GM12878 (cell line): Measurements from ENCODE around the gene BCAS3. TPM values are rescaled to one million over a fixed set of nuclear protein-coding genes. Genes with fewer than 3 reads are reported as not detected.

Source experiments
- ATAC-seq: fragments of 200-7000 bp; cut with Tn5 transposase; 3 replicates; pipeline ENCODE4 v1.9.1; 2020; ENCODE audit warnings: mild to moderate bottlenecking, moderate library complexity
- BruUV-seq: library from RNA; stranded (reverse); fragments of 400-500 nt; replicated peaks from 2 replicates; lab custom pipeline; 2021; lab: Mats Ljungman, UMichigan
- CTCF ChIA-PET: fragments of 300-600 bp; sonication (Branson Sonifier 250); formaldehyde crosslinking; extraction: SDS; loops from one replicate; lab custom pipeline; 2021; ENCODE audit warnings: inconsistent platforms; lab: Yijun Ruan, JAX
- POLR2A ChIA-PET: fragments of 350-600 bp; formaldehyde crosslinking; extraction: SDS; loops from one replicate; lab custom pipeline; 2021; ENCODE audit warnings: inconsistent platforms; lab: Charles Lee
- RAD21 ChIA-PET: fragments of 300-600 bp; sonication (Branson Sonifier 250); formaldehyde crosslinking; loops from one replicate; lab custom pipeline; 2023; ENCODE audit warnings: antibody characterized with exemption; ENCODE audit not compliant: unreplicated experiment; lab: Charles Lee
- SMC1A ChIA-PET: fragments of 300-600 bp; sonication (Branson Sonifier 250); formaldehyde crosslinking; loops from one replicate; lab custom pipeline; 2023; ENCODE audit not compliant: unreplicated experiment, uncharacterized antibody; lab: Charles Lee
- DNase-seq: peaks from one replicate; pipeline ENCODE4 v3.0.0-alpha.2; 2011; ENCODE audit warnings: low read depth, low spot score
- FAIRE-seq: peaks from 3 replicates; lab custom pipeline; 2011; peaks lifted over from hg19 to GRCh38; lab: Jason Lieb, UNC
- H2AFZ ChIP-seq: 2 replicates; pipeline ENCODE4 v1.6.0; 2011; ENCODE audit warnings: low read depth, low read length, control low read depth; ENCODE audit not compliant: control insufficient read depth
- H3K27ac ChIP-seq: 2 replicates; pipeline ENCODE4 v1.5.1; 2011; ENCODE audit warnings: control low read depth; ENCODE audit not compliant: control insufficient read depth, insufficient read depth
- H3K27me3 ChIP-seq, 2 experiments: replicated peaks in 1 of 2; 2 replicates each; pipeline versions ENCODE4 v1.6.0 to v1.6.1; 2011; ENCODE audit warnings: low read length in 1 of 2; ENCODE audit not compliant: control insufficient read depth in 2 of 2, insufficient read depth in 2 of 2
- H3K36me3 ChIP-seq, 2 experiments: 2 replicates each; pipeline ENCODE4 v1.5.1; 2011; ENCODE audit warnings: low read length in 1 of 2; ENCODE audit not compliant: control insufficient read depth in 2 of 2, insufficient read depth in 2 of 2
- H3K4me1 ChIP-seq: 2 replicates; pipeline ENCODE4 v1.6.1; 2011; ENCODE audit warnings: mild to moderate bottlenecking, low read length, moderate library complexity, mixed read lengths; ENCODE audit not compliant: control insufficient read depth, insufficient read depth
- H3K4me2 ChIP-seq: 2 replicates; pipeline ENCODE4 v1.6.0; 2011; ENCODE audit warnings: control low read depth; ENCODE audit not compliant: control insufficient read depth, insufficient read depth
- H3K4me3 ChIP-seq: fragments of 200-600 bp; sonication (generic); 2 replicates; pipeline ENCODE4 v1.5.1; 2016
- H3K79me2 ChIP-seq: 2 replicates; pipeline ENCODE4 v1.6.0; 2011; ENCODE audit warnings: low read length; ENCODE audit not compliant: control insufficient read depth, insufficient read depth
- H3K9ac ChIP-seq: 2 replicates; pipeline ENCODE4 v1.8.0; 2011; ENCODE audit warnings: low read length, control low read depth, mixed read lengths; ENCODE audit not compliant: control insufficient read depth, insufficient read depth
- H3K9me3 ChIP-seq: replicated peaks from 3 replicates; pipeline ENCODE4 v1.5.1; 2011; ENCODE audit warnings: mild to moderate bottlenecking, low read length; ENCODE audit not compliant: control insufficient read depth, insufficient read depth
- H4K20me1 ChIP-seq: 2 replicates; pipeline ENCODE4 v1.6.0; 2011; ENCODE audit not compliant: control insufficient read depth, insufficient read depth
- IRF3 ChIP-seq: fragments of 450-650 bp; IDR thresholded peaks from 2 replicates; pipeline ENCODE4 v1.6.1; 2014; ENCODE audit warnings: mild to moderate bottlenecking
- NFXL1 ChIP-seq: fragments of 450-650 bp; IDR thresholded peaks from 2 replicates; pipeline ENCODE4 v1.6.1; 2017; ENCODE audit warnings: antibody characterized with exemption, mild to moderate bottlenecking, borderline replicate concordance
- PBX3 ChIP-seq: IDR thresholded peaks from 2 replicates; pipeline ENCODE4 v1.6.1; 2011; ENCODE audit warnings: mild to moderate bottlenecking, low read depth, low read length, moderate library complexity; ENCODE audit not compliant: insufficient replicate concordance
- SP1 ChIP-seq: IDR thresholded peaks from one replicate; pipeline ENCODE4 v1.6.1; 2011; ENCODE audit warnings: low read depth, low read length
- ZBTB40 ChIP-seq: fragments of 450-650 bp; IDR thresholded peaks from 2 replicates; pipeline ENCODE4 v1.6.1; 2016; ENCODE audit warnings: mild to moderate bottlenecking, moderate library complexity, borderline replicate concordance
- WGBS: methylation state at CpG from one replicate; pipeline ENCODE4 v1.1.6; 2016; ENCODE audit warnings: low lambda C conversion rate; ENCODE audit not compliant: insufficient replicate concordance, insufficient coverage; ENCODE audit errors: missing lambda C conversion rate; 5-methylcytosine and 5-hydroxymethylcytosine counted together
- in situ Hi-C: fragments of 300-500 bp; cut with MboI; formaldehyde crosslinking; loops from 9 replicates; pipeline ENCODE4 v1.14.3; 2018; ENCODE audit warnings: mixed read lengths
- intact Hi-C: fragments of 100-400 bp; cut with micrococcal nuclease; formaldehyde crosslinking; loops from one replicate; pipeline ENCODE4 v1.14.2; 2022; ENCODE audit not compliant: unreplicated experiment
- polyA plus RNA-seq, 11 experiments: library from polyadenylated mRNA; depleted of rRNA in 4 of 11; unstranded in 6 of 11; stranded (reverse) in 5 of 11; fragments of >200 nt; fragmentation: Nextera tagmentation in 4 of 11; fragmentation: Illumina TruSeq in 1 of 11; extraction: Ambion mirVana in 4 of 11; extraction: Trizol in 1 of 11; gene quantifications; 1 replicate in 1 of 11; 2 replicates in 10 of 11; pipeline versions ENCODE4 v1.2.1 to v1.2.3, GENCODE V29; 2011 to 2016; ENCODE audit warnings: inconsistent platforms in 2 of 11, missing spikeins in 2 of 11, low read depth in 1 of 11
- total RNA-seq, 4 experiments: library from RNA; depleted of rRNA in 3 of 4; stranded (reverse); fragments of >200 nt in 3 of 4; fragmentation: Illumina TruSeq in 1 of 4; extraction: Trizol in 1 of 4; gene quantifications; 2 replicates each; pipeline versions ENCODE4 v1.2.1 to v1.2.3, GENCODE V29; 2013 to 2021

BCAS3 gene
- total and polyA plus RNA-seq, 10 of the 15 experiments (the other 5 are each of a cell fraction or from before 2014, with no cell fraction given), result 2.1 to 11.0 (median 6.6) TPM

DNA sequence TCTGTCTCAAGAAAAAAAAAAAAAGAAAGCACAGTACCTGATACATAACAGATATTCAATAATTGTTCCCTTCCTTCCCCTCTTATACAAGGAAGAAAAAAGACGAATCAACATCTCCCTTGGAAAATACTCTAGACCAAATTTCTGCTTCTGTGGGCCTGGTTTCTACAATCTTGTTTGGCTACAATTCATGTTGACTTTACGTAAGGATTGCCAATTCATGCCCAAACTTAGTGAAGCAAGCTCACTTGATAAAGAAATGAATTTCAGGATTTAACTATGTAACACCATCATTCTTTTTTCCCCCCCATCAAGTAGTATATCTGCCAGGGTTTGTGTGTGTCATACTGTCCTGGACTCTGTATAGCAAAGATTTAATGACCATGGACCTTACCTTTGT lies 587.7 kb downstream of the BCAS3 start (continued):
- no peak for TF ChIP-seq IRF3

DNA sequence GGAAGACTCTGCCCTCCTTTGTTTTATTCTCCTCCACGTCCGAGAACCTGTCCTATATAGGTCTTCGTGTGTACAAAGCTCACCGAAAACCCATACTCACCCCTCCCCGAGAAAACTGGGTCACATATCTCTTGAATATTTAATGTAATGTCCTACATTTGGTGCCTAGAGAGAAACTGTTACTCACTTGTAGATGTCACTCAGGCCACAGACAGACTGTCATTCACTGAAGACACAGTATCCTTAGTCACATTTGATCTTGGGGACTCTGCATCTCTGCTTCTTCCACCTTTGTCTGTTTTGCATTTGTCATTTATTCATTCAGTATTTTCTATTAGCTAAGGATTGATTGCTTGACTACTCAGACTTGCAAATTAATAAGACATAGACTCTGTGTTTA lies 590.2 kb downstream of the BCAS3 start:
- no peak overlapping the region for H3K4me3 ChIP-seq
- H3K36me3 ChIP-seq, result no peaks in the 10 kb centered on the region
- no peaks in the 10 kb centered on the region for H3K9me3 ChIP-seq
- no peak overlapping the region for H3K4me2 ChIP-seq
- 71% methylated on average over 5 of the region's 5 CpGs for WGBS
- BruUV-seq, result no TSS peak
- FAIRE-seq (no peak), DNase-seq (no peak), ATAC-seq (no peak)
- ChIA-PET SMC1A (interaction anchor here (1.1 kb wide), 2 partner anchors 18 to 24 kb away, joined by 3 read pairs; no protein-coding TSS in a partner anchor), POLR2A (no interaction called here), CTCF (interaction anchor here (1.1 kb wide), 1 partner anchor 547 kb away, joined by 3 read pairs; no protein-coding TSS in a partner anchor), RAD21 (no interaction called here)
- H3K79me2 ChIP-seq, result no peaks in the 10 kb centered on the region
- H3K9ac ChIP-seq, result no peak overlapping the region
- TF ChIP-seq ZBTB40, result no peak
- TF ChIP-seq PBX3, result no peak
- TF ChIP-seq NFXL1, result peak; percentile 13; the same call in 1 of the 2 replicates
- no peak for TF ChIP-seq SP1
- intact Hi-C loops (no loop called here), in situ Hi-C loops (no loop called here)
- no peaks in the 10 kb centered on the region for H3K27me3 ChIP-seq
- H3K27ac ChIP-seq, result no peak overlapping the region
- no peak overlapping the region for H2AFZ ChIP-seq
- H3K4me1 ChIP-seq, result 0 out of 2 replicates have a peak, but pooled peaks cover 3% of the 10 kb centered on the region
- H4K20me1 ChIP-seq, result no peaks in the 10 kb centered on the region
